GM12878 (cell line): ENCODE data around the gene ZNF19.

ENCODE experiments used
- CTCF ChIP-seq, 3 experiments: IDR thresholded peaks in 2 of 3; conservative IDR thresholded peaks in 1 of 3; 2 replicates each; pipeline ENCODE4 v1.5.1; 2011; ENCODE audit warnings: low read depth in 3 of 3, low read length in 3 of 3, mild to moderate bottlenecking in 3 of 3, control low read depth in 2 of 3, moderate library complexity in 2 of 3, inconsistent platforms in 1 of 3, mixed read lengths in 1 of 3; ENCODE audit not compliant: control insufficient read depth in 2 of 3, insufficient read depth in 1 of 3; ENCODE audit errors: extremely low read depth in 1 of 3
- EZH2 ChIP-seq: IDR thresholded peaks from 2 replicates; pipeline ENCODE4 v1.6.1; 2012; ENCODE audit warnings: low read depth, mild to moderate bottlenecking, control low read depth, inconsistent platforms, low read length, borderline replicate concordance; ENCODE audit not compliant: control insufficient read depth
- MYC ChIP-seq: IDR thresholded peaks from 2 replicates; pipeline ENCODE4 v1.6.1; 2011; ENCODE audit warnings: mild to moderate bottlenecking, low read length, moderate library complexity, inconsistent platforms; ENCODE audit not compliant: insufficient read depth, insufficient replicate concordance, insufficient read length, severe bottlenecking
- NR2F1 ChIP-seq: fragments of 450-650 bp; conservative IDR thresholded peaks from 2 replicates; pipeline ENCODE4 v1.6.1; 2017; ENCODE audit warnings: mild to moderate bottlenecking
- RAD21 ChIP-seq: IDR thresholded peaks from 2 replicates; pipeline ENCODE4 v1.6.1; 2011; ENCODE audit warnings: mild to moderate bottlenecking, low read depth, low read length, moderate library complexity; ENCODE audit not compliant: insufficient read depth

DNA sequence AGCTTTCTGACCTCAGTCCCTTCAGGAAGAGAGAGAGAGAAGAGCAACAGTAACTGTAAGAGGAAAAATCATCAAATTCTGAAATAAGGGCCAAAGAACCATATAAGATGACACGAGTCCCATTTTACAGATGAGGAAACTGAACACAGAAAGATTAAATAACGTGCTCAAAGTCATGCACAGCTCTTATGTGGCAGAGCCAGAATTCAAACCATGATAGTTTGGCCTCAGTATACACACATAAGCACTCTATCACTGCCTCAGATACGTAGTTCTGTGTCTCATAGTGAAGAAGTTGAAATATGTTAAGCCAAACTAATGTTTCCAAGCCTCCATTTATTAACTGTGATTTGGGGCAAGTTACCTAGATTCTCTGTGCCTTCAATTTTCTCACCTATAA lies 1.9 kb upstream of the ZNF19 start:
- TF ChIP-seq CTCF (IDR thresholded peaks at IDR 0.05 in 2 of 3, conservative IDR thresholded peaks at IDR 0.05 in 1 of 3; ENCODE audit: control insufficient read depth in 2 of 3, extremely low read depth in 1 of 3, insufficient read depth in 1 of 3, low read depth in 3 of 3, low read length in 3 of 3) (no peak), MYC (no peak), NR2F1 (no peak), EZH2 (no peak), RAD21 (no peak)
